OCI-M2 (cell line): ENCODE data around the gene VTN.

Source experiments
- DNase-seq: peaks from one replicate; lab custom pipeline; 2025; ENCODE audit not compliant: unreplicated experiment; lab: John Stamatoyannopoulos, UW

The VTN gene, protein sequence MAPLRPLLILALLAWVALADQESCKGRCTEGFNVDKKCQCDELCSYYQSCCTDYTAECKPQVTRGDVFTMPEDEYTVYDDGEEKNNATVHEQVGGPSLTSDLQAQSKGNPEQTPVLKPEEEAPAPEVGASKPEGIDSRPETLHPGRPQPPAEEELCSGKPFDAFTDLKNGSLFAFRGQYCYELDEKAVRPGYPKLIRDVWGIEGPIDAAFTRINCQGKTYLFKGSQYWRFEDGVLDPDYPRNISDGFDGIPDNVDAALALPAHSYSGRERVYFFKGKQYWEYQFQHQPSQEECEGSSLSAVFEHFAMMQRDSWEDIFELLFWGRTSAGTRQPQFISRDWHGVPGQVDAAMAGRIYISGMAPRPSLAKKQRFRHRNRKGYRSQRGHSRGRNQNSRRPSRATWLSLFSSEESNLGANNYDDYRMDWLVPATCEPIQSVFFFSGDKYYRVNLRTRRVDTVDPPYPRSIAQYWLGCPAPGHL

DNA sequence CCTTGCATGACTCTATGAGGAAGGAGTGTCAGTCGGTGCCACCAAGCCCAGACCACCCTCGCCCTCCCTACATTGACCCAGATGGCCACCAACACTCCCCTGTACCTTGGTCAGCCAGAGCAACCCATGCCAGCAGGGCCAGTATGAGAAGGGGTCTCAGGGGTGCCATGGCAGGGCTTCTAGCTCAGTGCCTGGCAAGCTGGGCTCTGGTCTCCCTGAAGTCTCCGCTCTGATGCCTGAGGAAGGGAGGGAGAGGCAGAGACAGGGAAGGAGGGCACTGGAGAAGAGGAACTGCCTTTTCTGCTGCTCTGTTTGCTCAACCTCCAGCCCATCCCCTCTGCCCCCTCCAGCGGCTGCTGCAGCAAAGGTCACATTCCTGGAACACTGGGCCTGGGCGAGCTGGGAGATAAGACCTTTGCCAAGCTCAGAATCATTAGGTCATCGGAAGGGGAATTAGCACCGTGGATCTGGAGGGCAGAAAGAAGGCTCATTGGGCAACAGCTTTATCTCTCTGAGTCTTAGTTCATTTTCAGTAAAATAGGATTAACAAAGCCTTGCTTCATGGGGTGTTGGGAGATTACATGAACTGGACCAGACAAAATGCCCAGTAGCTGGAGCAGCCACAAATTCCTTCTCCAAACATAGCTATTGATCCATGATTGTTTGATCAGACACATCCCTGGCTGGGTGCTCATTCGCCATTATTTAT is at the start of gene VTN:
Gene VTN (minus strand): TSS at position 273 of the 709 bp plus-strand sequence. CDS start 104 bp downstream, at position 169.
- DNase-seq, result no peak

DNA sequence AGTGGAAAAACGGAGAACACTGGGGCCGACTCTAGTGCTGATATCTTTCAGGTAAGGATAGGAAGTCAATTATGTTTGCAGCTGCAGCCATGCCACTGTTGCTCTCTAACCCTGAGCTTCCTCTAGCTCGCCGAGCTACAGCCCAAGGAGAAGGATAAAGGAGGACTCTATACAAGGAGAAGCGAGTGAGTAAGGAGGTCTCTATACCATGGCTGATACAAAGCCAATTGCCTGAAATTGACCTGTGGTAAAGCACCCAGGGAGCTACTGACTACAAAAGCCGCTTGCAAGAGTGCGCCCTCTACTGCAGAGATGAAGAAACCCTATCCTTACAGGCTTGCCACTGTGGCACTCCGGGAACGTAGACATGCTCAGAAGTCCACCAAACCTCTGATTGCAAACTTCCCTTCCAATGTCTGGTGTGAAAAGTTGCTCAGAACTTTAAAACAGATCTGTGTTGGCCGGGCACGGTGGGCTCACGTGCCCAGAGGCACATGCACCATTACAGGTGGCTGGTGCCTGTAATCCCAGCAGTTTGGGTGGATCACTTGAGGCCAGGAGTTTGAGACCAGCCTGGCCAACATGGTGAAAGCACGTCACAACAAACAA is 46.7 kb upstream of the VTN start:
- DNase-seq, result no peak

DNA sequence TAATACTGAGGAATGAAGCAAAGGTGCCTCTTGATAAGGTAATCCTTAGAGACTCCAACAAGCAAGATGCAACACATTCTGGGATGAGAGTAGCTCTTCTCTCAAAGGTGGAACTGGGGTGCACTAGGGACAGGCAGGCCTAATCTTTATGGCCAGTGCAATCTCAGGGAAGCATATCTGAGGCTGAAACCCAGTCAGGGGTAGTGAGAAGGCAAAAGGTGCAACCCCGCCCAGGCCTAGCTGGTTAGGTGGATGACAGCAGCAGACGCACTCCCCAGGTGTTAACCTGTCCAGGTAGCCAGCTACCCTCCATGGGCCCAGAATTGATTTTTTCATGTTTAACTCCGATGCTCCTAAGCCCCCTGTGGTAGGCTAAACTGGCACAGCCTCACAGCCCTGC is 45.8 kb upstream of the VTN start:
- no peak for DNase-seq

DNA sequence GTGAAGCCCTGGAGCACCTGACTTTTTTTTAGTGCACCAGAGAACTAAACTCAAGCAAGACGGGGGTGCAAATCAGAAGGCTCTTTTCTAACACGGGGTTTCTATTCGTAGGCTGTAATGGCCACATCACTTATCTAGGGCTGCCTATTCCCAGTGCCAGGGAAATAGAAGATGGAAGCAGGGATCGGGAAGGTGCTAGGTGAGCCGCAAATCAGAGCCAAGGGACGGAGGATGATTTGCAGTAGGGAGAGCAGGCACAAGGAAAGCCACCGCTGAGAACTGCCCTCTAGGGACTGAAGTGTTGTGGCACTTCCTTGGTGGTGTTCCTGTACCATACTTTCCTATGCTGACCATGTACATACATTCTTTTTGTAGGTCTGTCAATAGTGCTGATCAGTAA is 43.7 kb upstream of the VTN start:
- no peak for DNase-seq

DNA sequence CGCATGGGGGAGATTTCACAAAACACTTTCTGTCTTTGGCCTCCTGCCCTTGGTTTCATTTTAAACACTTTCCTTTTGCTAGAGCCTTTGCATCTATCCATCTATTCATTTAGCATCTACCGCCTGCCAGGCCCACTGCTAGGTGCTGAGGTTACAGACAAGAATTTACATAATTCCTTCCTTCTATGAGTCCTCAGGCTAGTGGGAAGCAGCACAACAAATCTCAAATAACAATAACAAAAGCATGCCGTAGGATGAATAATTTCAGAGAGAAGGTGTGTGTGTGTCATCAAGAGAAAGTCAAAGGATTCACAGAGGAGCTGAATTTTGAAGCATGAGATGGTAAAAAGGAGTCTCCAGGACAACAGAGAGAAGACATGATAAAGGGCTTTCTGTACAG is 42.0 kb upstream of the VTN start:
- DNase-seq, result no peak

DNA sequence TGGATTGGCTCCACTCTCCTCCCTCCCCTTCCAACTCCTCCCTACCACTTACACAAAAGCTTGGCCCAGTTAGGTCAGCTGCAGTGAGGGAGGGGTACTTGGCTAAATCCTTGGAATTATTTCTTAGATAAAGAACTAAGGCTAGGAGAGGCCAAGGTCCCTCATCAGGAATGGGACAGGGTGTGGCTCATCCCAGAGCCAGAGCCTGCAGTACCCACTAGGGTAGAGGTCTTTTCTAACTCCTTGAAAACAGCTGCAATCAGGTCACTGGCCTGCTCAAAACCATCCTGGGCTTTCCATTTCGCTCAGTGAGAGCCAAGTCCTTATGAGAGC is 37.8 kb upstream of the VTN start:
- no peak for DNase-seq

DNA sequence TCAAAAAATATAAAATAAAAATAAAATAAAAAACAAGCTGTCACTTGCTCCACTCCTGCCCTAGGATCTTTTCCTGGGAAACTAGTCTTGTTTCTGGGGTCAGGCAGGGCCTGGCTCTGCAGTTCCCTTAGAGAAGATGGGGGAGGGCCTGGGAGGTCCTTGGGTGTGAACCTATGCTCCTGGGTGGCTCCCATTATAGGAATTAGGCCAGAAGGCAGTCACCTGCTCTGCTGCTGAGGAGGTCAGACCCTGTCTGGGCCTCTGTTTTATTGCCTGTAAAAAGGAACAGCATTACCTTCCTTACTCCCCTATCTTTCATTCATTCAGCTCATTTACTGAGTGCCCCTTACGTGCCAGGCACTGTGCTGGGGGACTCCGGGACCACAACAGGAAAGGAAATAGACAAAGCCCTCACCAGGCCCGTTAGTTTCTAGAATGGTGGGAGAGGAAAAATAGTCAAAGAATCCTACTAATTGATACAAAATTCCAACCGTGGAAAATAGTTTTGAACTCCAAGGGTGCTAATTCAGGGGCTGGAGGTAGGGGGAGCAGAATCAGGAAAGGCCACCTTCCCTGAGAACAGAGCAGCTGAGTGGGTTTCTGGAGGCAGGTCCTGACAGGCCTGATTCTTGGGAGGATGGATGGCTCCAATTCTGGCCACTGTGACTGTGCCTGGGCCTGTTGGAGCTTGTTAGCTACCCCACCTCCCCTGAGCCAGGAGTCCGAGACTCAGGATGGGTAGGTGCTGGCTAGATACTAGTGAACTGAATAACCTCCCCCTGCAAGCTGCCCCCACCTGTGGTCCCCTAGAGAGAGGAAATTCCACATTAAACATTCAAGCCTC is 37.2 kb upstream of the VTN start:
- no peak for DNase-seq

DNA sequence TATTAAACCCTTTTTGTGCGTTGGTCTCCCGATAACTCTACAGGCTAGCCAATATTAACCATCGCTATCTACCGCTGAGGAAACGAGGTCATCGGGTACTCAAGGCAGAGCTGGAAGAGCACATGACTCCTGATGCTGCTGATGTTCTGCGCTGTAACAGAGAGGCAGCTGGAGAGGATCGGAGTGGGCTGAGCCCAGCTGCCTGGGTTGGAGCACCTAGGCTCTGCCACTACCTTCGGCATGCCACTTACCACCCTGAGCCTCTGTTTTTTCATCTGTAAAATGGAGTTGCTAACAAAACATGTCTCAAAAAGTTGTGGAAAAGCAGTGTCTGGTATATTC is 36.3 kb upstream of the VTN start:
- no peak for DNase-seq

DNA sequence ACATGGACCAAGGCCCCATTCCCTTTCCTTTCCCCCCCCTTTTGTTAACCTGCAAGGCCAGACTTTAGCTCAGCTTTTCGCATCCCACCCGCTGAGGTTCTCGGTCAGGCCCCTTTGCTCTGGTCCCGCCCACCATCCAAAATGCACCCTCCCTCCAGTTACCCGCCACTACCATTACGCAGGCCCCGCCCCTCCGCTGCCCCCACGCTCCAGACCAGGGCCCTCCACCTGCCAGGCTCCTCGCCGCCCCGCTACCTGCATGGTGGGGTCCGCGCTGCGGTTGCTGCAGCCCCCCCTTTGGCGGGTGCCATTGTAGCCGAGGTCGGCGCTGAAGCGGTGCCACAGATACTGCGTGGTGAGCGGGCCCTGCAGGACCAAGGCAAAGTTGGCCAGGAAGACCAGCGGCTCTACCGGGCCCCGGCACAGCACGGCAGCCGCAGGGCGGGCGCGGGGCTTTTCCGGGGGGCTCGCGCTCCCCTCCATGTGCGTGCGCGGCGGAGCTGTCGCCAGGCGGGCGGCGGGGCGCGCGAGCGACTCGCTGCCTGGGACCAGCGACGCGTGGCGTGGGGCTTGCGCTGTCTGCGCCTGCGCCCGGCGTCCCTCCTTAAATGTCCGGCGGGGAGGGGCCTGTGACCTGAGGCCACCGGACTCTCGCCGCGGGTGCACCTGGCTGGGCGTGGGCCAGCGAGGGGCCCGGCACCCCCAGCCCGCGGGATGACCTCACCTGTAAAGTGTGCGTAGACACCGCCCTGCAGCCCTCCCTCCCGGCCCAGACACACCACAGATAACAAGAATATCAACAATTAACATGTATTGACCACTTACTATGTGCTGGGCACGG is 35.7 kb upstream of the VTN start, which contains the start of gene SLC46A1:
Gene SLC46A1 (minus strand): TSS at position 581 of the 841 bp plus-strand sequence. CDS start 98 bp downstream, at position 483.
- no peak for DNase-seq

DNA sequence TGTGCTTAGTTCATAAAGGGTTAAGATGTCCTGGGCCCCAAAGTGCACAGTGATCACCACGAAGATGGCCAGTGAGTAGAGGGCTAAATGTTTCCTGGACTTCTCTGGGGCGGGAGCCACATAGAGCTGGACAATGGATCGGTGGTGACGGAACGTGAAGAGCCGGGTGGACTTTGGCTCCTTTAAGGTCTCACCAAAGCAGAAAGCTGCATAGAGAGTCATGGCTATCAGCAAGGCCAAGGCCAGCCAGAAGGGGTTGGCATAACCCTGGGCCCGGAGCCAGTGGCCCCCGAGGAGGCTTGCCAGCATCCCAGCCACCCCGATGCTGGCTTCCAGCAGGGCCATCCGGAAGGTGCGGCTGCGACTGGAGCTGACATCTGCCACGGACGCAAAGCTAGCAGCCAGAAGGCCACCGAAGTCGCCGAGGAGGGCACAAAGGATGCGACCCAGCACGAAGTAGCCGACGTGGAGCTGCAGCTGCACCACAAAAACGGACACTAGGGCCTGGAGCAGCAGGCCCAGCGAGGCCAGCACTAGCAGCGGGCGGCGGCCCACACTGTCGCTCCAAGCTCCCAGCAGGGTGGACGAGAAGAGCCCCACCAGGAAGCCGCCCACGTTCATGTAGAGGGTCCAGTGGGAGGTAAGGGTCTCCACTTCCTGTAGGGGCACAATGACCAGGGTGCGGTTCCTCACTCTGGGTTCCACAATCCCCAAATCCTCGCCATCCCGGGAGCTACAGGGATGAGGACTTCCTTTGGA is 34.9 kb upstream of the VTN start:
- DNase-seq, result no peak

DNA sequence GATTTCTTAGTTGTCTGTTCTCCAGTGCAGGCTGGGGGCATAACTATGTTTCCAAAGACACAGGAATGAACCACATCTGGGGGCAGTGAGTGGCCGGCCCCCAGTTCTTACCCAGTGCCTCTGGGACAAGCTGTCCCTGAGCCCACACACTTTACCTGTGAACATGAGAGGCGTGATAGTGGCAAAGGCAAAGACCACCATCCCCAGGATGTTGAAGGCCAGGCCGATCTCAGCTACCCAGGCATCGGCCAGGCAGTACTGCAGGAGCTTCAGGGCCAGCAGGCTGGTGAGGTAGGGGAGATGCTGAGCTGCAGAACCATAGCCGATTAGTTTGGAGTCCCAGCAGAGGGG is 34.3 kb upstream of the VTN start:
- no peak for DNase-seq

DNA sequence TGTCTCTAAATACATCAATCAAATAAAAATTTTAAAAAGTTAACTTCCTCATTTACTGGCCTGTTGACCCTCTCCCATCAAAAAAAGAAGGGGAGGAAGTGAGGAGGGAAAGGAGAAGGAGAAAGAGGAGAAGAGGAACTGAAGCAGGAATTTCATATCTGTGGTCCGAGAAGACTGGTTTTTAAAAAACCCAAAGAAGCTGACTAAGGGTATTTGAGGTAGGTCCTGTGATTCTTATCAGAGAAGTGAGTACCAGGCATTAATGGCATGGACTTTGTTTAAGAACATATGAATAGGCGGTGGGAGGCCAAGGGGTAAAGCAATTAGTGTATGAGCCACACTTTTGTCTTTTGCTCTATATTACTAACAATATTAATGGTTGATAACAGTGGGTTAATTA is 33.9 kb upstream of the VTN start:
- no peak for DNase-seq

DNA sequence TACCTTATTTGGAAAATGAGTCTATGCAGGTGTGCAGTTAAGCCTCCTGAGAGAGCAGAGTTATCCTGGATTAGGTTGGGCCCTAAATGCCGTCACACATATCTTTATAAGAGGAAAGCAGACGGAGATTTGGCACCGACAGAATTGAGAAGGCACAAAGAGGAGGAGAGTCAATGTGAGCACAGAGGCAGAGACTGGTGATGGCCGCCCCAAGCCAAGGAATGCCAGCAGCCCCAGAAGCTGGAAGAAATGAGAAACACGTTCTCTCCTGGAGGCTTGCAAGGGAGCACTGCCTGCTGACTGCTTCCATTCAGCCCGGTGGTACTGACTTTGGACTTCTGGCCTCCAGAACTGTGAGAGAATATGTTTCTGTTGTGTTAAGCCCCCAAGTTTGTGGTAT is 32.7 kb upstream of the VTN start:
- DNase-seq, result no peak

DNA sequence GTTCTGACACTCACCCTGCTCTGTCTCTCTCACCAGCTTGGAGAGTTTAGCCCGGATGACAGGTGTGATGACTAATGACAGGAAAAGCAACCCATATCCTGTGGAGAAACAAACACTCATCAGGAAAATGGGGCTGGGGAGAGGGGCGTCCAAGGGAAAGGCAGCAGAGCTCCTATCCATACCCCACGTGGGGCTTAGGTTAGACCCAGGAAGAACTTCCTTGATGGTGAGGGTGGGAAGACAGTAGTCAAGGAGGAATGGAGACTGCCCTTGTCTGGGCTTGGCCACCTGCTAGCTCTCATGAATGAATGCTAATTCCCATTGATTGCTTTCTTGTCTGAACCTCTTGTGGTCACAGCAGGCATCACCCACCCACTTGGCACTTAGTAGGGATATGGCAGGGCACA is 32.1 kb upstream of the VTN start:
- no peak for DNase-seq

DNA sequence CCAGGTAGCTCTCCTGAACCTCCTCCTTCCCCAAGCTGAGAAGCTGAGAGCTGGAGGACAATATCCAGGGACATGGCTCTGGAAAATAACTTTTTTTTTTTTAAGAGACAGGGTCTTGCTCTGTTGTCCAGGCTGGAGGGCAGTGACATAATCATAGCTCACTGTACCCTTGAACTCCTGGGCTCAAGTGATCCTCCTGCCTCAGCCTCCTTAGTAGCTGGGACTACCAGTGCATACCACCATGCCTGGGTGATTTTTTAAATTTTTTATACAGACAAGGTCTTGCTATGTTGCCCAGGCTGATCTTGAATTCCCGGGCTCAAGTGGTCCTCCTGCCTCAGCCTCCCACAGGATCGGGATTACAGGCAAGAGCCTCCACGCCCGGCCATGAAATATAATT is 29.7 kb upstream of the VTN start:
- no peak for DNase-seq

DNA sequence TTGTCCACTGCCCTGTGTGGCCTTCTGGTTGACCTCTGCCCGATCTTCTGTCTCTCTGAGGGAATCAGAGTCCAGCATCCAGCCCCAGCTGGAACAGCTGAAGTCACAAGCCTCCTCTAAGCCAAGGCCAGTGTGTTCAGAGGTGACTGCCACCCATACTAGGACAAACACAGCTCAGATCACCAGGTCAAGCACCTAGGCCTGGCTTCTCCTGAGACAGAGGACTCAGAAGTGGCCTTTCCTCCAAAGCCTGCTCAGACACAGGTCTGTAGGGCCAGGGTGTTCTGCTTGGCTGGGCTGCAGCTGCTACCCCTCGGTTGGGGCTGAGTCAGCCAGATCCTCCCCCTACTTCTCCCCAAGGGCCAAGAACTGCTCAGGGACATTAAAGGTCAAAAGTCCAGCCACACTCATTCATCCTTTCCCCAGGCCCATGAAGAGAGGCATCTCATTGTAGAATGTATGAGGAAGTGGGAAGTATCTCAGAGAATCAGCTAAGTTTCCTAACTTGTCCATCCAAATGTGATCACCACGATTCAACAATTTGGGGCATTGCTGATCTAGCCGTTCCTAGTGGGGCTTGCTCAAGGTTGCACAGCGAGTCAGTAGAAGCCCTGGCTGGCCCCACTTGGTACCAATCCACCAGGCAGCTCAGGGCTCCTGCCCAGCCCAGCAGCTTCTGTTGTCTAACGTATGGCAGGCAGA is 28.3 kb upstream of the VTN start:
- no peak for DNase-seq

DNA sequence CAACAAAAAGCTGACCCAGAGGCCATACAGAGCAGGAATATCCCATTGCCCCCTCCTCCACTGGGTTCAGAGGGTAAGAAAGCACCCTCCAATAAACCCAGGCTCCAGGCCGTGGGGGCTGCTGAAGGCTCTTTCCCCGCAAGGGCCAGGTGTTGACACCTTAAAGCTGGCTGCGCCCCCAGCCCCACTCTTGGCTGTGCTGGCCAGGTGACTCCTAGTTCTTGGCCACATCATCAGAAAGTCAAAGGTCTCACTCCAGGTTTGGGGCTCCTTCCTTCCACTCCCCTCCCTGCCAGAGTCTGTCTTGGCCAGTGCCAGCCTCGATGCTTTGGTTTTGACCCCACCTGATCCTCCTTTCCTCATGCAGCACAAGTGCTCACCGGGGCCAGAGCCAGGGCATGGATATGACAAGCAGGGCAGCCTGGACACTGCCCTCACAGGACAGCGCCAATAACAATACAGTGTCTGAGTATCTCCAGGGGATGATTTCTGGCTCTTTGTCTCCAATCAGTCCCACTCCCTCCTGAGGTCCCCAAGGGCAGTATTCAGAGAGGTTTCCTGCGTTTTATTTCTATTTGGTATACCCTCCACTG is 27.7 kb upstream of the VTN start:
- DNase-seq, result no peak

DNA sequence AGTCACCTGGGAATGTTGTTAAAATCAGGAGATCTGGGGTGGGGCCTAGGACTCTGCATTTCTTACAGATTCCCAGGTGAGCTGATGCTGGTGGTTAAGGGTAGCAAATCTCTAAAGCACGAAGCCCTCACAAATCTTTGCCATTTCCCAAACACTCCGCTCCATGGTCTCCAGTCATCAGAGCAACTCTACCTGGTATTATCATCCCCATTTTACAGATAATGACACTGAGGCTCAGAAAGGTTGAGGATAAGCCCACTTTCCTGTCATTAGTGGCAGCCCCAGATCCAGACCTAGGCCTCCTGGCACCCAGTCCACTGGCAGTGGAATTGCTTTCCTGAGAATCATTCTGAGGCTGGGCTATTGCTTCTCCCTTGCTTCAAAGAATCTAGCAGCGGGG is 27.2 kb upstream of the VTN start:
- DNase-seq, result no peak
